Liver (tissue), 3 donors: ENCODE results near the gene FYCO1.

Source experiments
- EGR1 ChIP-seq, 2 donors: IDR thresholded peaks; 2 replicates each; pipeline ENCODE4 v1.6.1; 2016 to 2018; ENCODE audit warnings: antibody characterized with exemption in 2 of 2, low read depth in 2 of 2
- HNF4G ChIP-seq: IDR thresholded peaks from 2 replicates; pipeline ENCODE4 v1.6.1; 2016; ENCODE audit warnings: antibody characterized with exemption
- JUND ChIP-seq, 2 donors: IDR thresholded peaks; 2 replicates each; pipeline ENCODE4 v1.6.1; 2016; ENCODE audit warnings: antibody characterized with exemption in 2 of 2
- RAD21 ChIP-seq, 2 donors: IDR thresholded peaks; 2 replicates each; pipeline ENCODE4 v1.6.1; 2016; ENCODE audit warnings: antibody characterized with exemption in 2 of 2, mild to moderate bottlenecking in 2 of 2
- RXRA ChIP-seq, 2 donors: IDR thresholded peaks; 2 replicates each; pipeline ENCODE4 v1.6.1; 2017 to 2018; ENCODE audit warnings: antibody characterized with exemption in 2 of 2, mild to moderate bottlenecking in 1 of 2
- TAF1 ChIP-seq: conservative IDR thresholded peaks from 2 replicates; pipeline ENCODE4 v1.6.1; 2016; ENCODE audit warnings: antibody characterized with exemption, mild to moderate bottlenecking
- TF ChIP-seq, protein P1 (sequence below): fragments of 150-350 bp; IDR thresholded peaks from 2 replicates; pipeline ENCODE4 v1.5.1; 2017; ENCODE audit warnings: improper control_type of control experiment, low read depth, low read length; ENCODE audit not compliant: missing input control
- TF ChIP-seq, protein P2 (sequence below): IDR thresholded peaks from 2 replicates; pipeline ENCODE4 v1.6.1; 2016; ENCODE audit warnings: antibody characterized with exemption, mild to moderate bottlenecking
- TF ChIP-seq, protein P3 (sequence below): IDR thresholded peaks from 2 replicates; pipeline ENCODE4 v1.6.1; 2016; ENCODE audit warnings: antibody characterized with exemption
- donor health status: healthy.
- donor health status: healthy.

- TF ChIP-seq RAD21 (IDR thresholded peaks at IDR 0.05): no peak
- TF ChIP-seq, protein P1, sequence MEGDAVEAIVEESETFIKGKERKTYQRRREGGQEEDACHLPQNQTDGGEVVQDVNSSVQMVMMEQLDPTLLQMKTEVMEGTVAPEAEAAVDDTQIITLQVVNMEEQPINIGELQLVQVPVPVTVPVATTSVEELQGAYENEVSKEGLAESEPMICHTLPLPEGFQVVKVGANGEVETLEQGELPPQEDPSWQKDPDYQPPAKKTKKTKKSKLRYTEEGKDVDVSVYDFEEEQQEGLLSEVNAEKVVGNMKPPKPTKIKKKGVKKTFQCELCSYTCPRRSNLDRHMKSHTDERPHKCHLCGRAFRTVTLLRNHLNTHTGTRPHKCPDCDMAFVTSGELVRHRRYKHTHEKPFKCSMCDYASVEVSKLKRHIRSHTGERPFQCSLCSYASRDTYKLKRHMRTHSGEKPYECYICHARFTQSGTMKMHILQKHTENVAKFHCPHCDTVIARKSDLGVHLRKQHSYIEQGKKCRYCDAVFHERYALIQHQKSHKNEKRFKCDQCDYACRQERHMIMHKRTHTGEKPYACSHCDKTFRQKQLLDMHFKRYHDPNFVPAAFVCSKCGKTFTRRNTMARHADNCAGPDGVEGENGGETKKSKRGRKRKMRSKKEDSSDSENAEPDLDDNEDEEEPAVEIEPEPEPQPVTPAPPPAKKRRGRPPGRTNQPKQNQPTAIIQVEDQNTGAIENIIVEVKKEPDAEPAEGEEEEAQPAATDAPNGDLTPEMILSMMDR: no peak
- no peak for TF ChIP-seq TAF1
- TF ChIP-seq, protein P2, sequence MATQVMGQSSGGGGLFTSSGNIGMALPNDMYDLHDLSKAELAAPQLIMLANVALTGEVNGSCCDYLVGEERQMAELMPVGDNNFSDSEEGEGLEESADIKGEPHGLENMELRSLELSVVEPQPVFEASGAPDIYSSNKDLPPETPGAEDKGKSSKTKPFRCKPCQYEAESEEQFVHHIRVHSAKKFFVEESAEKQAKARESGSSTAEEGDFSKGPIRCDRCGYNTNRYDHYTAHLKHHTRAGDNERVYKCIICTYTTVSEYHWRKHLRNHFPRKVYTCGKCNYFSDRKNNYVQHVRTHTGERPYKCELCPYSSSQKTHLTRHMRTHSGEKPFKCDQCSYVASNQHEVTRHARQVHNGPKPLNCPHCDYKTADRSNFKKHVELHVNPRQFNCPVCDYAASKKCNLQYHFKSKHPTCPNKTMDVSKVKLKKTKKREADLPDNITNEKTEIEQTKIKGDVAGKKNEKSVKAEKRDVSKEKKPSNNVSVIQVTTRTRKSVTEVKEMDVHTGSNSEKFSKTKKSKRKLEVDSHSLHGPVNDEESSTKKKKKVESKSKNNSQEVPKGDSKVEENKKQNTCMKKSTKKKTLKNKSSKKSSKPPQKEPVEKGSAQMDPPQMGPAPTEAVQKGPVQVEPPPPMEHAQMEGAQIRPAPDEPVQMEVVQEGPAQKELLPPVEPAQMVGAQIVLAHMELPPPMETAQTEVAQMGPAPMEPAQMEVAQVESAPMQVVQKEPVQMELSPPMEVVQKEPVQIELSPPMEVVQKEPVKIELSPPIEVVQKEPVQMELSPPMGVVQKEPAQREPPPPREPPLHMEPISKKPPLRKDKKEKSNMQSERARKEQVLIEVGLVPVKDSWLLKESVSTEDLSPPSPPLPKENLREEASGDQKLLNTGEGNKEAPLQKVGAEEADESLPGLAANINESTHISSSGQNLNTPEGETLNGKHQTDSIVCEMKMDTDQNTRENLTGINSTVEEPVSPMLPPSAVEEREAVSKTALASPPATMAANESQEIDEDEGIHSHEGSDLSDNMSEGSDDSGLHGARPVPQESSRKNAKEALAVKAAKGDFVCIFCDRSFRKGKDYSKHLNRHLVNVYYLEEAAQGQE: no peak
- TF ChIP-seq HNF4G: no peak
- no peak for TF ChIP-seq RXRA (IDR thresholded peaks at IDR 0.05)
- TF ChIP-seq, protein P3, sequence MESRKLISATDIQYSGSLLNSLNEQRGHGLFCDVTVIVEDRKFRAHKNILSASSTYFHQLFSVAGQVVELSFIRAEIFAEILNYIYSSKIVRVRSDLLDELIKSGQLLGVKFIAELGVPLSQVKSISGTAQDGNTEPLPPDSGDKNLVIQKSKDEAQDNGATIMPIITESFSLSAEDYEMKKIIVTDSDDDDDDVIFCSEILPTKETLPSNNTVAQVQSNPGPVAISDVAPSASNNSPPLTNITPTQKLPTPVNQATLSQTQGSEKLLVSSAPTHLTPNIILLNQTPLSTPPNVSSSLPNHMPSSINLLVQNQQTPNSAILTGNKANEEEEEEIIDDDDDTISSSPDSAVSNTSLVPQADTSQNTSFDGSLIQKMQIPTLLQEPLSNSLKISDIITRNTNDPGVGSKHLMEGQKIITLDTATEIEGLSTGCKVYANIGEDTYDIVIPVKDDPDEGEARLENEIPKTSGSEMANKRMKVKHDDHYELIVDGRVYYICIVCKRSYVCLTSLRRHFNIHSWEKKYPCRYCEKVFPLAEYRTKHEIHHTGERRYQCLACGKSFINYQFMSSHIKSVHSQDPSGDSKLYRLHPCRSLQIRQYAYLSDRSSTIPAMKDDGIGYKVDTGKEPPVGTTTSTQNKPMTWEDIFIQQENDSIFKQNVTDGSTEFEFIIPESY: no peak
- TF ChIP-seq EGR1 (IDR thresholded peaks at IDR 0.05; ENCODE audit: low read depth in 2 of 2): no peak
- no peak for TF ChIP-seq JUND (IDR thresholded peaks at IDR 0.05)
Observed at GRCh38 chr3:46038916-46039315, 43.3 kb upstream of the FYCO1 start.
